ENCODE data around the gene UBAP1L. TPM values are rescaled to one million over a fixed set of nuclear protein-coding genes. Genes with fewer than 3 reads are reported as not detected.
A peak's percentile ranks its signal among the peaks of the same experiment; 100 is the strongest.
"Not testable (repeated sequence)": the region's sequence is repeated elsewhere in the genome, so short reads cannot be mapped to it uniquely, and the experiment has no call there.

Gene UBAP1L
- total and polyA plus RNA-seq, 8 donors: 2.7 to 12.4 (median 9.4) TPM

DNA sequence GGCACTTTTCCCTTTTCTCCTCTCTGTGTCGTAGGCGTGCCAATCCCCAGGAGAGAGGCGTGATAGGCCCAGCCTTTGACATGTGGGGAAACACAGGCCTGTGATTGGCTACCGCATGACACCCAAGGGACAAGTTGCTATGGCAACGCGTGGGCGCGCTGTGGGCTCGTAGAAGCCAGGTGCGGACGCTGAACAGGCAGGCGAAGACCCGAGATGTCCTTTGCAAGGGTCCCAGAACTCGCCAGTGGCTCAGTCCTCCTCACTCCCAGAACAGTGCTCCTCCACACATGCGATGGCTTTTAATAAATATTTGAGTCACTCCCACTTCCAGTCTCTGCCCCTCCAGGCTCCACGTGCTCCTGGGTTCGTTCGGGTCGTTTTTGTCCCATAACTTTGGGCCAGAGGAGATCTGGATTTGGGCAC, 65.6 kb downstream of the UBAP1L start:
- no peak overlapping the region for H3K27ac ChIP-seq
- H3K27me3 ChIP-seq: no peaks in the 10 kb centered on the region
- peak; percentile 71 for ATAC-seq
- intact Hi-C loops (cut with DNase I): no loop called here
- no peaks in the 10 kb centered on the region for H3K9me3 ChIP-seq
- no peaks in the 10 kb centered on the region for H3K36me3 ChIP-seq
- peak overlapping the region in 1 of 2 donors; percentile 29 for H3K4me3 ChIP-seq
- peaks cover 5 to 32% of the 10 kb centered on the region in 2 donors for H3K4me1 ChIP-seq
- DNase-seq: peak in 3 of 4 donors; percentile 81 to 91 (median 88)
- no peak for TF ChIP-seq CTCF (IDR thresholded peaks at IDR 0.05)

- Histone ChIP-seq H3K27me3 (no peaks in the 10 kb centered on the region), H3K9me3 (no peaks in the 10 kb centered on the region), H3K4me3 (no peak overlapping the region), H3K27ac (no peak overlapping the region), H3K36me3 (no peaks in the 10 kb centered on the region), H3K4me1 (peaks cover 9 to 33% of the 10 kb centered on the region in 2 donors)
- DNase-seq (peak in 1 of 4 donors; percentile 73), ATAC-seq (no peak)
- intact Hi-C loops (cut with DNase I): no loop called here
- no peak for TF ChIP-seq CTCF (IDR thresholded peaks at IDR 0.05)
Measured at GRCh38 chr15:65048241-65048640, 66.8 kb downstream of the UBAP1L start.

GRCh38 chr15:65044724-65045481, 70.1 kb downstream of the UBAP1L start, which contains the start of gene SLC51B:
SLC51B (plus strand) TSS chr15:65045387; CDS start chr15:65050005, 4,618 bp downstream.
- DNase-seq (peak in 2 of 4 donors; percentile 70 to 89), ATAC-seq (peak; percentile 90)

DNA sequence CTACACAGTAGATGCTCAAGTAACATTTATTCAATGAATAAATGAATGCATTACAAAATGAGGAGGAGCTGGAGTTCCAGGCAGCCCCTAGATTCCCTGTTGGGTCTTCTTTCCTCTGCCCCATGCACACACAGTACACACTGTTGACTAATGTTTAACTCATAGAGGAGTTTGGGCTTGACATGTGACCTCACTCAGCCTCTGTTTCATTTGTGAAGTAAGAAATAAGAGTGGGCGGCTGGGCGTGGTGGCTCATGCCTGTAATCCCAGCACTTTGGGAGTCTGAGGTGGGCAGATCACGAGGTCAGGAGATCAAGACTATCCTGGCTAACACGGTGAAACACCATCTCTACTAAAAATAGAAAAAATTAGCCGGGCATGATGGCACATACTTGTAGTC, 70.8 kb downstream of the UBAP1L start:
- DNase-seq (peak in 1 of 4 donors; percentile 60), ATAC-seq (peak; percentile 76)
- H3K4me3 ChIP-seq; H3K36me3 ChIP-seq; H3K9me3 ChIP-seq; H3K27me3 ChIP-seq; intact Hi-C loops (cut with DNase I): not testable (repeated sequence)
- Histone ChIP-seq H3K4me1 (peaks cover 9 to 18% of the 10 kb centered on the region in 2 donors), H3K27ac (peak overlapping the region in 1 of 2 donors; percentile 41)

More at GRCh38 chr15:65044724-65045481, 70.1 kb downstream of the UBAP1L start, which contains the start of gene SLC51B:
- no peaks in the 10 kb centered on the region for H3K36me3 ChIP-seq
- H3K27me3 ChIP-seq: no peaks in the 10 kb centered on the region
- TF ChIP-seq CTCF (IDR thresholded peaks at IDR 0.05): no peak
- no peak within 1 kb of the TSS for H3K4me3 ChIP-seq
- no peaks in the 10 kb centered on the region for H3K9me3 ChIP-seq
- peaks cover 9 to 25% of the 10 kb centered on the region in 2 donors for H3K4me1 ChIP-seq
- peak within 1 kb of the TSS in 1 of 2 donors; percentile 41 for H3K27ac ChIP-seq
- intact Hi-C loops (cut with DNase I): no loop called here

DNA sequence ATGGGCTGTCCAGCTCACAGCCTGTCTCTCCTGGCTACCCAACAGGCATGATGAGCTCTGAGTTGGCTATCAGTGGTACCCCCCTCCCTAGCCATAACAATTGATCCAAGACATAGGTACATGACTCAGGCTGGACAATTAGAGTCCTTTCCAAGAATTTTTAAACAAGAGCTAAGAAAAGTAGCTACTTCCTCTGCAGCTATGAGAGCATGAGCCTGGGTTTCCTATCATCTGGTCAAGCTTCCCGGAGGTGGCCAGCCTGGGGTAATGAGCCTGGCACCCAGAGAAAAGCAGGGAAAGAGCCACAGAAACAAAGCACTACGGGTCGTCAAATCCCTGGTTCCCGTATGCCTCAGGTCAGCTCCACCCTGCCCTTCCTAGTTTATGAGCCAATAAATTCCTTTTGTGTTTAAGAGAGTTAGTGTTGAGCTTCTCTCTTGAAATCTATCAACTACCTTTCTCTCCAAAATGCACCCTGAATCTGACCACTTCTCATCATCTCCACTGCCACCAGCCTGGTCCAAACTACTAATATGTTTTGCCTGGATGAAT, 72.1 kb downstream of the UBAP1L start:
- Histone ChIP-seq H3K4me3 (no peak overlapping the region), H3K36me3 (no peaks in the 10 kb centered on the region), H3K27ac (no peak overlapping the region), H3K4me1 (peaks cover 9 to 14% of the 10 kb centered on the region in 2 donors), H3K9me3 (no peaks in the 10 kb centered on the region), H3K27me3 (no peaks in the 10 kb centered on the region)
- ATAC-seq (no peak), DNase-seq (no peak)
- TF ChIP-seq CTCF (IDR thresholded peaks at IDR 0.05): no peak
- intact Hi-C loops (cut with DNase I): no loop called here

Other genes with a start within 250 kb of the UBAP1L start
- gene ANKDD1A, start 203.3 kb downstream of the UBAP1L start, total RNA-seq: 1 to 10 TPM; 3.4 to 6.3 TPM
- 10 to 100 TPM in 5 of 6 donors, 1 to 10 TPM in 1; 9.0 to 13.5 (median 11.9) TPM for gene ANKDD1A, start 203.3 kb downstream of the UBAP1L start, polyA plus RNA-seq (ENCODE audit: insufficient read length in 6 of 6)
- 100 to 1,000 TPM in 1 of 2 donors, 10 to 100 TPM in 1; 93.9 to 123 TPM for gene SPG21, start 125.3 kb downstream of the UBAP1L start, total RNA-seq
- 100 to 1,000 TPM in 4 of 6 donors, 10 to 100 TPM in 2; 94.0 to 118 (median 104) TPM for gene SPG21, start 125.3 kb downstream of the UBAP1L start, polyA plus RNA-seq (ENCODE audit: insufficient read length in 6 of 6)
- 10 to 100 TPM; 12.7 to 14.5 TPM for gene MTFMT, start 85.6 kb downstream of the UBAP1L start, total RNA-seq
- 10 to 100 TPM; 16.6 to 21.7 (median 19.3) TPM for gene MTFMT, start 85.6 kb downstream of the UBAP1L start, polyA plus RNA-seq (ENCODE audit: insufficient read length in 6 of 6)
- 1 to 10 TPM in 1 of 2 donors, under 1 TPM in 1; 0.39 to 2.7 TPM for gene SLC51B, start 69.8 kb downstream of the UBAP1L start, total RNA-seq
- 10 to 100 TPM; 12.7 to 19.3 (median 14.7) TPM for gene SLC51B, start 69.8 kb downstream of the UBAP1L start, polyA plus RNA-seq (ENCODE audit: insufficient read length in 6 of 6)
- gene RASL12, start 47.2 kb downstream of the UBAP1L start, total RNA-seq: 10 to 100 TPM; 23.8 to 24.3 TPM
- 100 to 1,000 TPM in 5 of 6 donors, 10 to 100 TPM in 1; 98.9 to 127 (median 111) TPM for gene RASL12, start 47.2 kb downstream of the UBAP1L start, polyA plus RNA-seq (ENCODE audit: insufficient read length in 6 of 6)
- gene KBTBD13, start 38.5 kb downstream of the UBAP1L start, total RNA-seq: under 1 TPM in 1 of 2 donors, not detected in 1; 0.18 TPM
- gene KBTBD13, start 38.5 kb downstream of the UBAP1L start, polyA plus RNA-seq (ENCODE audit: insufficient read length in 6 of 6): 1 to 10 TPM in 2 of 6 donors, under 1 TPM in 4; 0.61 to 1.4 (median 0.79) TPM
- 10 to 100 TPM; 15.8 to 18.8 TPM for gene PDCD7, start 18.6 kb upstream of the UBAP1L start, total RNA-seq
- gene PDCD7, start 18.6 kb upstream of the UBAP1L start, polyA plus RNA-seq (ENCODE audit: insufficient read length in 6 of 6): 10 to 100 TPM; 32.5 to 35.4 (median 34.7) TPM
- gene CLPX, start 70.1 kb upstream of the UBAP1L start, total RNA-seq: 10 to 100 TPM; 41.0 to 42.7 TPM
- 10 to 100 TPM; 62.4 to 80.5 (median 65.5) TPM for gene CLPX, start 70.1 kb upstream of the UBAP1L start, polyA plus RNA-seq (ENCODE audit: insufficient read length in 6 of 6)
- 1 to 10 TPM; 1.4 to 8.5 TPM for gene CILP, start 96.3 kb upstream of the UBAP1L start, total RNA-seq
- gene CILP, start 96.3 kb upstream of the UBAP1L start, polyA plus RNA-seq (ENCODE audit: insufficient read length in 6 of 6): 1 to 10 TPM; 1.5 to 2.6 (median 1.6) TPM
- gene PARP16, start 171.7 kb upstream of the UBAP1L start, total RNA-seq: 1 to 10 TPM; 8.0 to 8.2 TPM
- 10 to 100 TPM; 19.5 to 22.2 (median 20.8) TPM for gene PARP16, start 171.7 kb upstream of the UBAP1L start, polyA plus RNA-seq (ENCODE audit: insufficient read length in 6 of 6)
- gene RNU5A-1, start 180.9 kb upstream of the UBAP1L start, total RNA-seq: not detected
- gene RNU5A-1, start 180.9 kb upstream of the UBAP1L start, polyA plus RNA-seq (ENCODE audit: insufficient read length in 6 of 6): not detected
- 10 to 100 TPM in 1 of 2 donors, not detected in 1; 26.6 TPM for gene RNU5B-1, start 189.5 kb upstream of the UBAP1L start, total RNA-seq
- not detected for gene RNU5B-1, start 189.5 kb upstream of the UBAP1L start, polyA plus RNA-seq (ENCODE audit: insufficient read length in 6 of 6)

Measured in left lung (tissue), 10 donors.